GM12874 (cell line): ENCODE measurements around the gene VSX1.

Experiments
- TF ChIP-seq, protein P1 (sequence below): IDR thresholded peaks from 2 replicates; pipeline ENCODE4 v1.5.1; 2011; ENCODE audit warnings: low read depth, mild to moderate bottlenecking, control low read depth, low read length, moderate library complexity; ENCODE audit not compliant: insufficient read depth

Gene VSX1

GRCh38 chr20:25099601-25100140, 17.7 kb upstream of the VSX1 start:
- TF ChIP-seq, protein P1, sequence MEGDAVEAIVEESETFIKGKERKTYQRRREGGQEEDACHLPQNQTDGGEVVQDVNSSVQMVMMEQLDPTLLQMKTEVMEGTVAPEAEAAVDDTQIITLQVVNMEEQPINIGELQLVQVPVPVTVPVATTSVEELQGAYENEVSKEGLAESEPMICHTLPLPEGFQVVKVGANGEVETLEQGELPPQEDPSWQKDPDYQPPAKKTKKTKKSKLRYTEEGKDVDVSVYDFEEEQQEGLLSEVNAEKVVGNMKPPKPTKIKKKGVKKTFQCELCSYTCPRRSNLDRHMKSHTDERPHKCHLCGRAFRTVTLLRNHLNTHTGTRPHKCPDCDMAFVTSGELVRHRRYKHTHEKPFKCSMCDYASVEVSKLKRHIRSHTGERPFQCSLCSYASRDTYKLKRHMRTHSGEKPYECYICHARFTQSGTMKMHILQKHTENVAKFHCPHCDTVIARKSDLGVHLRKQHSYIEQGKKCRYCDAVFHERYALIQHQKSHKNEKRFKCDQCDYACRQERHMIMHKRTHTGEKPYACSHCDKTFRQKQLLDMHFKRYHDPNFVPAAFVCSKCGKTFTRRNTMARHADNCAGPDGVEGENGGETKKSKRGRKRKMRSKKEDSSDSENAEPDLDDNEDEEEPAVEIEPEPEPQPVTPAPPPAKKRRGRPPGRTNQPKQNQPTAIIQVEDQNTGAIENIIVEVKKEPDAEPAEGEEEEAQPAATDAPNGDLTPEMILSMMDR = no peak

GRCh38 chr20:25097498-25097897, 15.6 kb upstream of the VSX1 start:
- TF ChIP-seq, protein P1 = no peak

GRCh38 chr20:25090492-25091429, 8.8 kb upstream of the VSX1 start:
- TF ChIP-seq, protein P1 = no peak

- TF ChIP-seq, protein P1 = no peak
Observed at GRCh38 chr20:25089662-25090061, 7.7 kb upstream of the VSX1 start.

GRCh38 chr20:25089096-25089495, 7.2 kb upstream of the VSX1 start:
- TF ChIP-seq, protein P1 = no peak

DNA sequence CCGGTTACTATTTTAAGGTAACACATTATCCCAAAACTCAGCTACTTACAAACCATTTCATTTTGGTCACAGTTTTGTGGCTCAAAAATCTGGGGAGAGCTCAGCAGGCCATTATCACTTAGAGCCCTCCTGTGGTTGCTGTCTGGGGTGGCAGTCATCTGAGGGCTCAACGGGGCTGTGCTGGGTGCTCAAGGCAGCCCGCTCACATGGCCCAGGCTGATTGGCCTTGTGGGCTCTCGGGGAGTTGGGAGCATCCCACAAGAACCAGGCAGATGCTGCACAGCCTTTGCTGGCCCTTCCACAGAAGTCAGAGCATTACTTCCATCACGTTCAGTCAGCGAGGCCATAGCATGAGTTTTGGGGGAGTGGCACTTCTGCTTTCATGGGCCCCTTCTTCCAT, 6.3 kb upstream of the VSX1 start:
- TF ChIP-seq, protein P1 = no peak

DNA sequence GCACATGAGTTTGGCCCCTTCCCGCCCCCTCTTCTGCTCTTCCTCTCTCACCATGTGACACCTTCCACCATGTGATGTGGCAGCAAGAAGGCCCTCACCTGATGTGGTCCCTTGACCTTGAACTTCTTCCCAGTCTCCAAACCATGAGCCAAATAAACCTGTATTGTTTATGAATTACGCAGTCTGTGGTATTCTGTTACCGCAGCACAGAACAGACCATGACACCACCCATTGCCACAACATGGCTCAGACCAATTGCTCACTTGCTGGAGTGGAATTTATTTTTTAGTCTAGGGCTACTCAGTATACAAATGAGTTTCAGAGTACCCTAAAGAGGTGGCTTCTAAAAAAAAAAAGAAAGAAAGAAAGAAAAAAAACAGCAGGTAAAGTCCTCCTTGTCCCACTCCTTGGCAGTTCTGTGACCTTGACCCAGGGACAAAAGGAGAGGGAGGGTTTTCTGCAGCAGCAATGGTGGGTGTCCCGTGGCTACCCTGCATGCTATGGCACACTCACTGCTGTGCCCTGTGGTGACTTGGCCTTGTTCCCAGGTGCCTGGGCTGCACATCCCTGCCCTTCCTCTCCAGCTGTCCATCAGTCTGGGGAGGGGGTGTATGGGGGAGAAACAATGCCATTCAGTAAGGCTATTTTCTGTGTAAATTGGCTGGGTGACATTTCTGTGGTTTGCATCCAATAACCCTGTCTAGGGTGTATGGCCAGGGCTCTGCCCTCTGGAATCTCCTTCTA, 5.4 kb upstream of the VSX1 start:
- TF ChIP-seq, protein P1 = no peak
